K562 (cell line): ENCODE measurements around the gene GLB1L. TPM values are rescaled to one million over a fixed set of nuclear protein-coding genes. Genes with fewer than 3 reads are reported as not detected.

ENCODE experiments used
- ATAC-seq: fragments of 200-7000 bp; cut with Tn5 transposase; 3 replicates; pipeline ENCODE4 v1.9.1; 2020; ENCODE audit warnings: moderate library complexity
- BruUV-seq: library from RNA; stranded (reverse); fragments of 400-500 nt; replicated peaks from 2 replicates; lab custom pipeline; 2021; lab: Mats Ljungman, UMichigan
- CTCF ChIA-PET: fragments of 300-600 bp; formaldehyde crosslinking; extraction: SDS; loops from one replicate; lab custom pipeline; 2021; ENCODE audit warnings: low intra/inter-chr PET ratio; lab: Yijun Ruan, JAX
- POLR2A ChIA-PET: fragments of 300-600, 350-650 bp; sonication (Branson Sonifier 250); formaldehyde crosslinking; extraction: SDS; loops from one replicate; lab custom pipeline; 2021; ENCODE audit warnings: antibody characterized with exemption, inconsistent platforms; lab: Yijun Ruan, JAX
- DNase-seq, 4 experiments: peaks; one replicate each; pipeline versions ENCODE4 v3.0.0 to v3.0.0-alpha.2; 2011 to 2018; ENCODE audit warnings: low spot score in 3 of 4, mixed read lengths in 3 of 4; ENCODE audit errors: extremely low read depth in 1 of 4
- FAIRE-seq: peaks from 2 replicates; lab custom pipeline; 2011; peaks lifted over from hg19 to GRCh38; lab: Jason Lieb, UNC
- H2AFZ ChIP-seq: 2 replicates; pipeline ENCODE4 v1.6.0; 2011; ENCODE audit warnings: low read depth, low read length, control low read depth, inconsistent platforms
- H3K27ac ChIP-seq: fragments of 200-600 bp; 3 replicates; pipeline ENCODE4 v1.8.0; 2011; ENCODE audit warnings: low read depth, mild to moderate bottlenecking, control low read depth, inconsistent platforms, low read length, moderate library complexity, mixed read lengths; ENCODE audit errors: extremely low read depth
- H3K27me3 ChIP-seq, 2 experiments: fragments of 300-600 bp in 1 of 2; 2 replicates in 1 of 2; 3 replicates in 1 of 2; pipeline versions ENCODE4 v1.6.0 to v1.8.0; 2011; ENCODE audit warnings: inconsistent platforms in 2 of 2, low read length in 2 of 2, mild to moderate bottlenecking in 1 of 2, mixed read lengths in 1 of 2, moderate library complexity in 1 of 2; ENCODE audit not compliant: control insufficient read depth in 2 of 2, insufficient read depth in 2 of 2
- H3K36me3 ChIP-seq: fragments of 300-600 bp; 3 replicates; pipeline ENCODE4 v1.8.0; 2011; ENCODE audit warnings: mild to moderate bottlenecking, low read length, inconsistent platforms; ENCODE audit not compliant: control insufficient read depth, insufficient read depth
- H3K4me1 ChIP-seq, 2 experiments: fragments of 200-600 bp in 1 of 2; replicated peaks in 1 of 2; 2 replicates in 1 of 2; 3 replicates in 1 of 2; pipeline versions ENCODE4 v1.5.1 to v1.8.0; 2011; ENCODE audit warnings: inconsistent platforms in 2 of 2, low read length in 2 of 2, mild to moderate bottlenecking in 1 of 2, mixed read lengths in 1 of 2, moderate library complexity in 1 of 2; ENCODE audit not compliant: control insufficient read depth in 2 of 2, insufficient read depth in 2 of 2
- H3K4me2 ChIP-seq: 2 replicates; pipeline ENCODE4 v1.6.1; 2011; ENCODE audit warnings: low read length, control low read depth, inconsistent platforms, mixed read lengths; ENCODE audit not compliant: insufficient read depth
- H3K4me3 ChIP-seq: fragments of 200-600 bp; sonication (generic), shearing (Covaris generic); 2 replicates; pipeline ENCODE4 v1.5.1; 2016; ENCODE audit warnings: control low read depth, inconsistent platforms
- H3K79me2 ChIP-seq: fragments of 200-600 bp; 3 replicates; pipeline ENCODE4 v1.8.0; 2011; ENCODE audit warnings: low read length, inconsistent platforms; ENCODE audit not compliant: control insufficient read depth, insufficient read depth
- H3K9ac ChIP-seq, 2 experiments: 2 replicates each; pipeline versions ENCODE4 v1.6.0 to v1.6.1; 2011; ENCODE audit warnings: low read depth in 2 of 2, low read length in 2 of 2, control low read depth in 1 of 2, inconsistent platforms in 1 of 2, mild to moderate bottlenecking in 1 of 2, mixed read lengths in 1 of 2; ENCODE audit not compliant: insufficient read depth in 1 of 2
- H3K9me1 ChIP-seq: one replicate; pipeline ENCODE4 v1.6.0; 2011; ENCODE audit warnings: inconsistent platforms, mild to moderate bottlenecking, low read length, moderate library complexity; ENCODE audit not compliant: control insufficient read depth, insufficient read depth
- H3K9me3 ChIP-seq: replicated peaks from 2 replicates; pipeline ENCODE4 v1.5.1; 2011; ENCODE audit warnings: low read depth, low read length, inconsistent platforms; ENCODE audit not compliant: control insufficient read depth, insufficient read depth
- H4K20me1 ChIP-seq: replicated peaks from 2 replicates; pipeline ENCODE4 v1.6.1; 2011; ENCODE audit warnings: low read length, inconsistent platforms, mixed read lengths; ENCODE audit not compliant: control insufficient read depth, insufficient read depth
- MLLT1 ChIP-seq, 2 experiments: fragments of 450-650 bp; IDR thresholded peaks; 2 replicates each; pipeline ENCODE4 v1.6.1; 2016
- U2AF1 ChIP-seq: fragments of 200-400 bp; formaldehyde crosslinking; optimal IDR thresholded peaks from 2 replicates; pipeline ENCODE3; 2017; ENCODE audit warnings: mild to moderate bottlenecking, low read depth, low read length, moderate library complexity
- ZBTB33 ChIP-seq: sonication (generic); formaldehyde crosslinking; IDR thresholded peaks from 2 replicates; pipeline ENCODE4 v1.8.1; 2023; ENCODE audit warnings: mild to moderate bottlenecking, missing genetic modification reagents
- ZNF274 ChIP-seq: IDR thresholded peaks from 2 replicates; pipeline ENCODE4 v1.6.1; 2011; ENCODE audit warnings: low read depth, mild to moderate bottlenecking, low read length, moderate library complexity, borderline replicate concordance
- ZNF551 ChIP-seq: fragments of 250-450 bp; sonication (Bioruptor Pico); IDR thresholded peaks from 2 replicates; pipeline ENCODE4 v1.5.0; 2021; ENCODE audit warnings: mild to moderate bottlenecking, moderate library complexity
- WGBS: fragments of 100-300 bp; shearing (Covaris generic); methylation state at CpG from one replicate; pipeline ENCODE4 v1.1.6; 2016; ENCODE audit warnings: low coverage, mixed read lengths; ENCODE audit not compliant: insufficient coverage; ENCODE audit errors: missing lambda C conversion rate; 5-methylcytosine and 5-hydroxymethylcytosine counted together
- in situ Hi-C: fragments of 300-500 bp; cut with MboI; formaldehyde crosslinking; loops from 4 replicates; pipeline ENCODE4 v1.15.0; 2018; ENCODE audit warnings: inconsistent platforms, mixed read lengths
- intact Hi-C: fragments of 100-400 bp; cut with micrococcal nuclease; formaldehyde crosslinking; loops from 2 replicates; pipeline ENCODE4 v1.14.2; 2022
- polyA plus RNA-seq, 8 experiments: library from polyadenylated mRNA; depleted of rRNA in 4 of 8; stranded (reverse) in 5 of 8; unstranded in 3 of 8; fragments of >200 nt; fragmentation: Nextera tagmentation in 2 of 8; fragmentation: Illumina TruSeq in 1 of 8; extraction: Ambion mirVana in 2 of 8; extraction: Trizol in 1 of 8; gene quantifications; 2 replicates each; pipeline versions ENCODE4 v1.2.1 to v1.2.3, GENCODE V29; 2011 to 2014; ENCODE audit warnings: inconsistent platforms in 1 of 8, missing spikeins in 1 of 8
- total RNA-seq, 7 experiments: library from RNA; depleted of rRNA in 6 of 7; stranded (reverse); fragments of >200 nt in 6 of 7; fragmentation: Illumina TruSeq in 2 of 7; extraction: Trizol in 2 of 7; gene quantifications; 2 replicates each; pipeline versions ENCODE4 v1.2.1 to v1.2.3, GENCODE V29; 2011 to 2021; ENCODE audit warnings: low replicate concordance in 1 of 7

Gene GLB1L
- total and polyA plus RNA-seq, 9 of the 15 experiments (the other 6 are each of a cell fraction or from before 2014, with no cell fraction given) = 0.42 to 2.9 (median 2.5) TPM

- ChIA-PET CTCF (no interaction called here), POLR2A (interaction anchor here (0.6 to 0.8 kb wide), 2 partner anchors 71 to 247 kb away, joined by 3 read pairs; no protein-coding TSS in a partner anchor)
- DNase-seq = no peak
- peaks cover 14 to 29% of the 10 kb centered on the region in 2 experiments; a peak in 4 of 5 replicates for H3K4me1 ChIP-seq
- H3K9ac ChIP-seq = no peak overlapping the region; a peak in 1 of 4 replicates
- peaks cover 25% of the 10 kb centered on the region for H3K79me2 ChIP-seq
- H4K20me1 ChIP-seq = no peaks in the 10 kb centered on the region
- peaks cover 79% of the 10 kb centered on the region for H3K36me3 ChIP-seq
- H3K4me3 ChIP-seq = no peak overlapping the region
- BruUV-seq = no TSS peak
- in situ Hi-C loops (no loop called here), intact Hi-C loops (no loop called here)
- WGBS = 91% methylated on average over 17 of the region's 31 CpGs
- H3K27me3 ChIP-seq = no peaks in the 10 kb centered on the region
- H3K9me1 ChIP-seq = no peaks in the 10 kb centered on the region
- TF ChIP-seq ZBTB33 (CRISPR knock-in tag) (0 out of 2 replicates have a peak, but pooled peaks have one; percentile 23), ZNF274 (no peak), ZNF551 (CRISPR knock-in tag) (no peak), MLLT1 (IDR thresholded peaks at IDR 0.05) (no peak), U2AF1 (no peak)
- H3K27ac ChIP-seq = no peak overlapping the region
- no peak overlapping the region for H3K4me2 ChIP-seq
- no peak for ATAC-seq
- no peak for FAIRE-seq
- H2AFZ ChIP-seq = no peak overlapping the region
- no peaks in the 10 kb centered on the region for H3K9me3 ChIP-seq
Measured at GRCh38 chr2:219223831-219224610, 21.2 kb downstream of the GLB1L start.
